ENCODE measurements around the gene GEMIN4. TPM values are rescaled to one million over a fixed set of nuclear protein-coding genes. Genes with fewer than 3 reads are reported as not detected.

The GEMIN4 gene
- total RNA-seq, 1 donor from 2014 or later: 35.8 TPM

GRCh38 chr17:746783-747629, 5.1 kb downstream of the GEMIN4 start:
- no peak for TF ChIP-seq CTCF (IDR thresholded peaks at IDR 0.05; ENCODE audit: unreplicated experiment)
- no peaks in the 10 kb centered on the region for H3K27me3 Mint-ChIP-seq (ENCODE audit: low read depth)
- H3K36me3 Mint-ChIP-seq: peaks cover 36% of the 10 kb centered on the region

GRCh38 chr17:746181-746580, 5.9 kb downstream of the GEMIN4 start:
- H3K27me3 Mint-ChIP-seq (ENCODE audit: low read depth): no peaks in the 10 kb centered on the region
- no peak overlapping the region for H3K4me3 Mint-ChIP-seq
- peaks cover 10% of the 10 kb centered on the region for H3K4me1 Mint-ChIP-seq
- H3K36me3 Mint-ChIP-seq: peaks cover 38% of the 10 kb centered on the region
- DNase-seq (ENCODE audit: low spot score in 2 of 2, unreplicated experiment in 2 of 2): no peak
- H3K27ac Mint-ChIP-seq: no peak overlapping the region
- TF ChIP-seq CTCF (IDR thresholded peaks at IDR 0.05; ENCODE audit: unreplicated experiment): no peak
- H3K9me3 Mint-ChIP-seq: no peaks in the 10 kb centered on the region

More at GRCh38 chr17:746783-747629, 5.1 kb downstream of the GEMIN4 start:
- H3K4me3 Mint-ChIP-seq: no peak overlapping the region
- no peak for DNase-seq (ENCODE audit: low spot score in 2 of 2, unreplicated experiment in 2 of 2)
- peaks cover 16% of the 10 kb centered on the region for H3K4me1 Mint-ChIP-seq
- H3K9me3 Mint-ChIP-seq: no peaks in the 10 kb centered on the region
- no peak overlapping the region for H3K27ac Mint-ChIP-seq

GRCh38 chr17:745406-745805, 6.7 kb downstream of the GEMIN4 start:
- no peak for TF ChIP-seq CTCF (IDR thresholded peaks at IDR 0.05; ENCODE audit: unreplicated experiment)
- Mint-ChIP-seq H3K36me3 (peaks cover 42% of the 10 kb centered on the region), H3K27me3 (ENCODE audit: low read depth) (no peaks in the 10 kb centered on the region), H3K9me3 (no peaks in the 10 kb centered on the region), H3K4me1 (peaks cover 4% of the 10 kb centered on the region), H3K4me3 (no peak overlapping the region), H3K27ac (no peak overlapping the region)
- DNase-seq (ENCODE audit: low spot score in 2 of 2, unreplicated experiment in 2 of 2): no peak

GRCh38 chr17:744937-745336, 7.1 kb downstream of the GEMIN4 start:
- no peak for TF ChIP-seq CTCF (IDR thresholded peaks at IDR 0.05; ENCODE audit: unreplicated experiment)
- no peak for DNase-seq (ENCODE audit: low spot score in 2 of 2, unreplicated experiment in 2 of 2)
- H3K27me3 Mint-ChIP-seq (ENCODE audit: low read depth): no peaks in the 10 kb centered on the region
- H3K4me1 Mint-ChIP-seq: no peaks in the 10 kb centered on the region
- H3K9me3 Mint-ChIP-seq: no peaks in the 10 kb centered on the region
- no peak overlapping the region for H3K4me3 Mint-ChIP-seq
- H3K36me3 Mint-ChIP-seq: peaks cover 43% of the 10 kb centered on the region
- no peak overlapping the region for H3K27ac Mint-ChIP-seq

GRCh38 chr17:743139-743538, 8.9 kb downstream of the GEMIN4 start:
- H3K9me3 Mint-ChIP-seq: no peaks in the 10 kb centered on the region
- no peak for TF ChIP-seq CTCF (IDR thresholded peaks at IDR 0.05; ENCODE audit: unreplicated experiment)
- no peak overlapping the region for H3K27ac Mint-ChIP-seq
- no peak overlapping the region for H3K4me3 Mint-ChIP-seq
- H3K36me3 Mint-ChIP-seq: peaks cover 36% of the 10 kb centered on the region
- no peaks in the 10 kb centered on the region for H3K27me3 Mint-ChIP-seq (ENCODE audit: low read depth)
- no peak for DNase-seq (ENCODE audit: low spot score in 2 of 2, unreplicated experiment in 2 of 2)
- H3K4me1 Mint-ChIP-seq: no peaks in the 10 kb centered on the region
